NCI-H510A treated with DMSO at 0.1 percent for 48 hours (cell line): ENCODE measurements around the gene ENO3.

Experiments
- DNase-seq: peaks from one replicate; lab custom pipeline; 2025; lab: John Stamatoyannopoulos, UW

ENO3 gene

GRCh38 chr17:4937553-4937952, 13.4 kb upstream of the ENO3 start:
- DNase-seq: no peak

DNA sequence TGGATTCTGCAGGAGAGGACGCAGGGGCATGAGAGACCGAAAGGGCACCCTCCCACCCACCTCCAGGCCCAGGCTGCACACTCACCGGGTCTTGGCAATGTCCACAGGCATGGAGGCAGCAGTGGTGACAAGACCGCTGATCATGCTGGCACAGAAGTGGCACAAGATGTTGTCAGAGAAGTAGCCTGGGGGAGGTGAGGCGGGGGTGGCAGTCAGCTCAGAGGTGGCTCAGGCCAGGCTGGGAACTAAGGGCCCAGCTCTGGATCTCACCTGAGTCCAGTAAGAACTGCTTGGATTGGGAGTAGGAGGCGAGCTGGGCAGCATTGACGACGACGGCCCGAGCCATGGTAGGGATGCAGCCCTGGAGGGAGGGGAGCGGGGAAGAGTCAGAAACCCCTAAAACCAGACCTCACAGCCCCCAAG, 12.8 kb upstream of the ENO3 start:
- no peak for DNase-seq

DNA sequence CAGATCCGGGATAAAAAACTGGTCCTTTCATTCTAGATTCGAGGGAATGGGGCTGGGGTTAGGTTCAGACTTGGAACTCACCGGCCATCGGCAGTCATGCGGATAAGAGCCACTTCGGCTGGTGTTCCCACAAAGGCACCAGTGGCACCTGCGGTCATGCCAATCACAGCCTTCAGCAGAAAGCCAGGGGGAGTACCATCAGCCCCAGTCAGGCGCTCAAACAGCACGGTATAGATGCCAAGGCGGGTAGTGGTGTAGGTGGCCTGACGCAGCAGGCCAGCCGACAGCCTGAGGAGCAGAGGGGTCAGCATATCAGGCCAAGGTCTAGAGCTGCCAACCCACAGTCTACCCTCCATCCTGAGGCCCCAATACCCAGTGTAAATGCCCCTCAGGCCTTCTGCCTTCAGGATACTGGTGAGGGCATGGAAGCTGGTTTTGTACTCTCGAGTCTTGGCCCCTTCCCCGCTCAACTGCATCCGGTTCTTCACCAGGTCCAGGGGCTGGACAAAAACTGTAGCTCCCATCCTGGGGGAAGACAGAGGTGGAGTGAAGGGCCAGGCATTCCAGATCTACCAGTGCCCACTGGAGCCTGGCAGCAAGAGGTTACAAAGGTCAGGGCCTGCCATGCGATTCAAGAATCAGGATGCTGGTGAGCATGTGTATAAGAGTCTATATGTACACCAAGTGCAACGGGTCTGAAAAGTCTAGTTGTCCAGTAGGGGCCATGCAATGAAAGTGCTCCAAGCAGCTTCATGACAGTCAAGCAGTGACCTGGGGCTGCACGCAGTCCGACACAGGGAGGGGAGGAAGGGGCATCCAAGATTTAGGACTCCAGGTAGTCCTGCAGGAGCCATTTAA, 12.0 kb upstream of the ENO3 start:
- DNase-seq: no peak

DNA sequence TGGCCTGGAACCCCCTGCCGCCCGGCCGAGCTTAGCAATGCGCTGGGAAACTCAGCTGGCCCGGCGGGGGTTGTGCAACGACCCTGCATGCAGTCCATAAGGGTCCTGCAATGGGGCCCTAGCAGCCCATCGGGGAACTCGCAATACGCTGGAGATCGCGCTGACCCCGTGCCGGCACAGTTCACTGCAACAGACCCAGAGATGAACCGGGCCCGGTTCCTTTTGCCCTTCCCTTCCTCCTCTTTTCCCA, 11.4 kb upstream of the ENO3 start:
- no peak for DNase-seq

DNA sequence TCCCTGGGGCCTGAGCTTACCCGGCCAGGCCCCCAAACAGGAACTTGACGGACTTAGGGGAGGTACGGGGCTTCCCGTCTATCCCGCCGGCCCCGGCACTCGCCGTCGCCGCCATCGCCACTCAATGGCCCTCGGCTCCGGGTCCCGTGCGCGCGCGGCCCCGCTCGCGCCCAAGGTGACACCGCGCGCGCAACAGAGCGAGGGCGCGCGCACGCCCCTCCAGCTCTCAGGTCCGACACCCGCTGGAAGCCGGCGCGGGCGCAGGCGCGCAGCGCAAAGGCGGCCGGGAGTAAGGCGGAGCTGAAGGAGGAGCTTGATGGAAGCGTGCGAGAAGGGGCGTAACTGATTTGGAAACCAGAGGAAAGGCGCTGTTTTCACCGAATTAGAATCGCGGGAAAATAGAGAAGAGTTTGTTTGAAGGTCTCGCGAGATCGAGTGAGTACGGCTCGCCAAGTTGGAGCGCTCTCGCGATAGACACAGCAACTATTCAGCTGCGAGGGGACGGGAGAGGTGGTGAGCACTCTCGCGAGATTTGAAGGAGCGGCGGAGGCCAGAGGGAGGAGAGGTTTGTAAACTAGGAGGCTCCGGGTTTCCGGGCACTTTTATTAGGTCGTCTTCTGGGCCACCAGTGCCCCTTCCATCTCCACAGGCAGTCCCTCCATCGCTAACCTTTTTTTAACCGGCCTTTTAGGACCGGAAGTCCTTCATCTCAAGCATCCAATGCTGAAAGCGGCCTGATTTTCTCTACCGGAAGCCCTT, 10.9 kb upstream of the ENO3 start, which contains the start of the genes RNF167 and SLC25A11:
TSS of gene RNF167 (plus strand) at position 473 of the 759 bp plus-strand sequence. CDS start 642 bp downstream, outside the sequence.
TSS of gene SLC25A11 (minus strand) at position 251 of the 759 bp plus-strand sequence. CDS start at position 115, 136 bp downstream.
- peak; percentile 97 for DNase-seq

GRCh38 chr17:4940555-4941318, 10.2 kb upstream of the ENO3 start:
- no peak for DNase-seq

- DNase-seq: no peak
These were observed 9.7 kb upstream of the ENO3 start for GRCh38 chr17:4941319-4941610.

- DNase-seq: no peak
These were observed 8.0 kb upstream of the ENO3 start for GRCh38 chr17:4942760-4943508.

- no peak for DNase-seq
These were observed 6.8 kb upstream of the ENO3 start for GRCh38 chr17:4944163-4944553.

GRCh38 chr17:4944554-4945175, 6.3 kb upstream of the ENO3 start:
- DNase-seq: no peak

DNA sequence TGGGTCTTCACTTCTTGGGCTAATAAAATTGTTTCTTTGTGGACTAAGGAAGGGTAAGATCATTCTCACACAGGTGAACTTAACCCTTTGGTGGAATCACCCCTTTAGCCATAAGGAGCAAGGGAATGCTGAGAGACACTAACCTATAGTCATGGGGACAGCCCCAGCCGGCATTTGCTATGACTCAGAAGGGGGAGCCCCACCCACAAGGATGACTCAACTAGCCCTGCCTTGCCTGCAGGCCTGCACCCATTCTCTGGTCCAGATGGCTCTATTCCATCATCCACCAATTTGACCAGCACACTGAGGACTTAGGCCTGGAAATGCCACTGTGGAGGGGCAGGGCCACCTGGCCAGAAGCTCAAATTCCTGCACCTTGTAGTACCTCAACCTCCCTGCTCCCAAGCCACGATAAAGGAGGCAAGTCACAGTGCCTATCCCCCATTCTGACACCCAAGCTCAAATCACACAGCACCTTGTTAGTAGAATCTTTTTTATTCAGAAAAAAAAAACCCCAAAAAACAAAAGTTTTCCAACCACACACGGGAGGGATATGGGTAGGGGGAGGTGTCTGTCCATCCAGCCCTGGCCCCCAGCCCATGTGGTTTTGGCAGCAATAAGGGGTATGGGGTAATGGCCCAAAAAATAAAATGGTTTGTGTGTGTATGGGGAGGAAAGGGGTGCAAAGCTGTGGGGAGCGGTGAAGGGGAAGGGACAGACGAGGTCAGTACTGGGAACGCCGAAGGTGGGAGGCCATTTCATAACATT, 5.6 kb upstream of the ENO3 start:
- no peak for DNase-seq

- DNase-seq: no peak
These were observed 5.0 kb upstream of the ENO3 start for GRCh38 chr17:4945944-4946280.

DNA sequence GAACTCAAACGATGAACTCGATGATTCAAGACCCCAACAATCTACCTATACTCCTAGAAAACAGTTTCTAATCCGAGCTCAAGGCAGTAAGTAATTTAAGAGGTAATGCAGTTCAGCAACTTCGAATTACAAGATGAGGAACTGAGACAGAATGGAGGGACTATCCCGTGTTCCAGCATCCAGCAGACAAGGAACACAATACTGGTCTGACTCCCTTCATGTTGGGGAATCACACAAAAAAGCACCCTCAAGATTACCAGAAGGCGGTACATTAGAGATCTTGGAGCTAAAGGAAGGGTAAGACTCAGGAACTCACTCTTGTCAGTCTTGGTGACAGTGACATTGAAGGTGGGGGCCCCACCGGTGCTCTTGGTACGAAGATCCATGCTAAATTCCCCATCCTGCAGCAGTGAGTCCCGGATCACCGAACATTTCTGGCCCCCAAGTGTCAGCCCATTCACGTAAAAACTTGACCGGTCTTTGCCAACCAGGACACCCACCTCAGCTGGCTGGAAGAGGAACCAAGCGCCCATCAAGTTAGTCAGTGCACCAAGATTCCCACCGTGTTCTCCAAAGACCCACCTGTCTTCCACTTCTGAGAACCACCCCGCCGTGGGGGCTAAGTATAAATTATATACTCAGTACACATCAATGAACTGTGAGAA, 4.5 kb upstream of the ENO3 start:
- no peak for DNase-seq

GRCh38 chr17:4947010-4947410, 3.9 kb upstream of the ENO3 start:
- no peak for DNase-seq

GRCh38 chr17:4947411-4948165, 3.3 kb upstream of the ENO3 start:
- peak; percentile 19 for DNase-seq

DNA sequence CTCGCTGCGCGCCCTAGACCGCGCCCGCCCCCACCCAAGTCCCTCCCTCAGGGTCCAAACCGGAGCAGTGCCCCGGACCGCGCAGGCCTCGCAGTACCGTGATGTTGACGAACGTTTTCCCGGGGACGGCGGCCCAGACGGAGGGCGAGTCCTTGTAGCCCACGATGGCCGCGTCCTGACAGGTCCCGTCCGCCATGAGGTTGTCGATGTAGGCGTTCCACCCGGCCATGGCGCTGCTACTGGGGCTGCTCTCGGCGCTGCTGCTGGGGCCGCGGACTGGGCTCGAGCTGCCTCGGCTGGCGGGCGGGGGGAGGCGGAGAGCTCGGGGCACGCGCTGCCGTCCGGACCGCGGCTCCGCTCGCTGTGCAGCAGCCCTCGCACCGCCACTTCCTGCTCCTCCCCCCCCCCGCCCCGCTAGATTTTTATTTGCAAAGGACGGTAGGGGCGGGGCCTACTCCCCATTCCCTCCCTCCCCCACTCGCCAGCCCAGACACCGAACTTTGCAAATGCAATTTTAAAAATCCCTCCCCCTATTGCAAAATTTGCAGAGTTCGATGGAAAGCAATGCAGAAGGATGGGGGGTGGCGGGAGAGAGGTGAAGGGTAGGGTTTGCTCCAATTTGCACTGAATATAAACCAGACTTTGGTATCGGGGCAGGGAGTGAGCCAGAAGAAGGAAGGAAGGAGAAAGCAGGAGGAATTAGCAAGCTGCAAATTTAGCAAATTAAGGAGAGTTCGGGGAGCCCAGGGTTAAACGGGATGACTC, 2.6 kb upstream of the ENO3 start, which contains the start of gene PFN1:
TSS of gene PFN1 (minus strand) at position 365 of the 765 bp plus-strand sequence. CDS start at position 229, 136 bp downstream.
- peak; percentile 93 for DNase-seq

DNA sequence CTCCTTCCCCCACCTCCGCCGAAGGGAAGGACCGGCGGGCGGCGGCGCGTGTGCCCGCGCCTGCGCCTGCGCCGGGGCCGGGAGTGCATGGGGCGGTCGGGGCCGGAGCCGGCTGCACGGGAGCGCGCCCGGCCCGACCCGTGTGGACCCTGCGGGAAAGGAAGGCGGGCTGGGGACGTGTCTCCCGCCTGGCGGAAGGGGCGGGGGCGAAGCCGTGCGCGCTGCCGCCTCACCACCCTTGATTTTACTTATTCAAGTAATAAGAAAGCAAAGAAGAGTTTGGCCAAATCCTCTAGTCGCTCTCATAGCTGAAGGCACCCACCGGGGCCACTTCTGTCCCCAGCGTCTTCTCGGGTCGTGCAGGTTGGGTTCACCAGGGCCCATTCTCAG, 2.0 kb upstream of the ENO3 start:
- peak; percentile 98 for DNase-seq

DNA sequence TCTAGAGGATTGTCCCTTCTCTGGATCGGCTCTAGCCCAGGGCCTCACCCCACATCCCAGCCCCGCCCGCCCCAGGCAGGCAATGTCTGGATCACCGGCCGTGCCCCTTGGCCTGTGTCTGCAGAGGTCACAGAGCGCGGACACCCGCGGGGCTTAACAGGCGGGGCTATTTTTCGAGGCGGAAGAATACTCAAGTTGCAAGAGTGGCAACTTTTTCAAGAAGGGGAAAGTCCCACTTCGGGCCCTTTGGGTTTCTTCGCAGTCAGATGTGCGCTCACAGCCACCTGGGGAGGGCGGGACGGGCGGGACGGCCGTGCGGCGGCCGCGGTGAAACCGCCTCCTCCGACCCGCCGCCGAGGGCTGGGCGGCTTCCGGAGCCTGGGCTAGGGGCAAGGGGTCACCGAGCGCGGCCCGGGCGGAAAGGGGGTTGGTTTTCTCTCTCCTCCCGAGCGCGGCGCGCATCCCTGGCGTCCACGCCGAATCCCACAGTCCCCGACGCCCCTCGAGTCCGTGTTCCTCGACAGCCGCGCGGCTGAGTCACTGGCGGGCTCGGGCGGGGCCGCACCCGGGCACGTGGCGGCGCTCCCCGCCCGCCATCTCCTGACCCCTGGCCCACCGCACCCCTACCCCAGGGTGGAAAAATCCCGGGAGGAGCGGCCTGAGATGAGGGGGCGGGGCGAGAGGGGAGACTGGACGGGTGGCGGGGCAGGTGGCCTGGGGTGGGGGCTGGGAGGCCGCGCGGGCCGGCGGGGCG, 1.4 kb upstream of the ENO3 start:
- DNase-seq: peak; percentile 64
